SK-N-SH (cell line): ENCODE data around the gene DOCK4. TPM values are rescaled to one million over a fixed set of nuclear protein-coding genes. Genes with fewer than 3 reads are reported as not detected.

Source experiments
- CTCF ChIA-PET: fragments of 300-600, 350-600 bp; formaldehyde crosslinking; extraction: SDS; loops from one replicate; lab custom pipeline; 2021; lab: Yijun Ruan, JAX
- POLR2A ChIA-PET: fragments of 350-600 bp; sonication (Branson Sonifier 250); formaldehyde crosslinking; extraction: SDS; loops from one replicate; lab custom pipeline; 2020; ENCODE audit warnings: antibody characterized with exemption, inconsistent platforms; lab: Yijun Ruan, JAX
- DNase-seq: peaks from one replicate; pipeline ENCODE4 v3.0.0; 2012
- H2AFZ ChIP-seq: fragments of 200-600 bp; sonication (generic); 2 replicates; pipeline ENCODE4 v1.8.1; 2016; ENCODE audit warnings: antibody characterized with exemption, mild to moderate bottlenecking, low read depth
- H3F3A ChIP-seq: fragments of 200-600 bp; sonication (generic); replicated peaks from 2 replicates; pipeline ENCODE3; 2016; ENCODE audit warnings: antibody characterized with exemption, mild to moderate bottlenecking; ENCODE audit not compliant: insufficient read depth
- H3K27ac ChIP-seq, 2 experiments: fragments of 200-500 bp in 1 of 2; fragments of 200-600 bp in 1 of 2; sonication (Bioruptor generic) in 1 of 2; sonication (generic), shearing (Covaris generic) in 1 of 2; 2 replicates each; pipeline versions ENCODE4 v1.5.1 to v1.6.1; 2014 to 2016; ENCODE audit warnings: low read depth in 2 of 2, inconsistent platforms in 1 of 2, low read length in 1 of 2, mild to moderate bottlenecking in 1 of 2, mixed read lengths in 1 of 2
- H3K27me3 ChIP-seq: fragments of 200-600 bp; sonication (generic), shearing (Covaris generic); 2 replicates; pipeline ENCODE4 v1.6.1; 2016; ENCODE audit warnings: mixed run types; ENCODE audit not compliant: insufficient read depth
- H3K36me3 ChIP-seq, 2 experiments: fragments of 200-500 bp in 1 of 2; fragments of 200-600 bp in 1 of 2; sonication (Bioruptor generic) in 1 of 2; sonication (generic) in 1 of 2; replicated peaks in 1 of 2; 2 replicates each; pipeline versions ENCODE3 to v1.5.1; 2014 to 2016; ENCODE audit warnings: low read length in 1 of 2, mild to moderate bottlenecking in 1 of 2; ENCODE audit not compliant: insufficient read depth in 2 of 2, control insufficient read depth in 1 of 2
- H3K4me1 ChIP-seq, 2 experiments: fragments of 200-500 bp in 1 of 2; fragments of 200-600 bp in 1 of 2; sonication (Bioruptor generic) in 1 of 2; sonication (generic), shearing (Covaris generic) in 1 of 2; 2 replicates each; pipeline versions ENCODE4 v1.5.1 to v1.6.1; 2014 to 2016; ENCODE audit warnings: low read depth in 1 of 2, low read length in 1 of 2, mixed run types in 1 of 2; ENCODE audit not compliant: insufficient read depth in 2 of 2, control insufficient read depth in 1 of 2
- H3K4me2 ChIP-seq: fragments of 200-600 bp; sonication (generic), shearing (Covaris generic); 2 replicates; pipeline ENCODE4 v1.6.1; 2017; ENCODE audit warnings: mixed run types
- H3K4me3 ChIP-seq, 2 experiments: fragments of 200-500 bp in 1 of 2; fragments of 200-600 bp in 1 of 2; sonication (Bioruptor generic) in 1 of 2; sonication (generic), shearing (Covaris generic) in 1 of 2; 2 replicates each; pipeline versions ENCODE4 v1.5.1 to v1.8.1; 2014 to 2016; ENCODE audit warnings: low read depth in 2 of 2, inconsistent platforms in 1 of 2, low read length in 1 of 2, mild to moderate bottlenecking in 1 of 2, mixed read lengths in 1 of 2, moderate library complexity in 1 of 2
- H3K79me2 ChIP-seq: fragments of 200-600 bp; sonication (generic); 2 replicates; pipeline ENCODE4 v1.8.1; 2017; ENCODE audit warnings: mild to moderate bottlenecking; ENCODE audit not compliant: insufficient read depth
- H3K9ac ChIP-seq: fragments of 200-600 bp; sonication (generic); 2 replicates; pipeline ENCODE4 v1.6.1; 2017; ENCODE audit warnings: mixed run types
- H3K9me2 ChIP-seq: fragments of 200-600 bp; sonication (generic); 2 replicates; pipeline ENCODE4 v1.6.1; 2017; ENCODE audit warnings: mixed run types
- H3K9me3 ChIP-seq: fragments of 200-600 bp; sonication (generic); 2 replicates; pipeline ENCODE4 v1.6.1; 2017; ENCODE audit warnings: mixed run types, mild to moderate bottlenecking, moderate library complexity
- H4K20me1 ChIP-seq: fragments of 200-600 bp; sonication (generic); 2 replicates; pipeline ENCODE4 v1.6.1; 2017; ENCODE audit warnings: mild to moderate bottlenecking, mixed run types; ENCODE audit not compliant: insufficient read depth
- CHD2 ChIP-seq: fragments of 150-350 bp; IDR thresholded peaks from 2 replicates; pipeline ENCODE4 v1.6.1; 2018; ENCODE audit warnings: low read length; ENCODE audit not compliant: partially characterized antibody
- EP300 ChIP-seq, 2 experiments: IDR thresholded peaks; 2 replicates each; pipeline versions ENCODE4 v1.4.0 to v1.6.1; 2012; ENCODE audit warnings: borderline replicate concordance in 1 of 2, low read depth in 1 of 2, low read length in 1 of 2
- FOXM1 ChIP-seq: IDR thresholded peaks from 2 replicates; pipeline ENCODE4 v1.4.0; 2012; ENCODE audit warnings: low read depth, mild to moderate bottlenecking
- GATA2 ChIP-seq: sonication (generic); formaldehyde crosslinking; IDR thresholded peaks from 2 replicates; pipeline ENCODE4 v1.5.0; 2020; ENCODE audit warnings: mild to moderate bottlenecking, missing genetic modification reagents
- MEF2A ChIP-seq: IDR thresholded peaks from 2 replicates; pipeline ENCODE4 v1.4.0; 2012; ENCODE audit warnings: low read depth, borderline replicate concordance
- MXI1 ChIP-seq: IDR thresholded peaks from 2 replicates; pipeline ENCODE4 v1.6.1; 2012; ENCODE audit warnings: mild to moderate bottlenecking, low read depth, low read length, improper control_type of control experiment
- NRF1 ChIP-seq: IDR thresholded peaks from 2 replicates; pipeline ENCODE4 v1.6.1; 2012; ENCODE audit warnings: low read depth, mild to moderate bottlenecking, low read length
- POLR2AphosphoS5 ChIP-seq: IDR thresholded peaks from 2 replicates; pipeline ENCODE4 v1.6.1; 2012; ENCODE audit warnings: low read depth, low read length
- RAD21 ChIP-seq: IDR thresholded peaks from 2 replicates; pipeline ENCODE4 v1.6.1; 2012; ENCODE audit warnings: mild to moderate bottlenecking, low read length
- SMC3 ChIP-seq: IDR thresholded peaks from 2 replicates; pipeline ENCODE4 v1.6.1; 2012; ENCODE audit warnings: low read depth, low read length, improper control_type of control experiment
- YY1 ChIP-seq: IDR thresholded peaks from 2 replicates; pipeline ENCODE4 v1.4.0; 2012; ENCODE audit warnings: low read depth, mild to moderate bottlenecking
- ZBTB33 ChIP-seq: IDR thresholded peaks from 2 replicates; pipeline ENCODE4 v1.4.0; 2012; ENCODE audit warnings: low read depth, borderline replicate concordance
- WGBS: methylation state at CpG from one replicate; pipeline ENCODE4 v1.1.6; 2017; ENCODE audit warnings: low lambda C conversion rate; 5-methylcytosine and 5-hydroxymethylcytosine counted together
- polyA plus RNA-seq, 3 experiments: library from polyadenylated mRNA; depleted of rRNA; stranded (reverse); fragments of >200 nt; gene quantifications; 2 replicates each; pipeline ENCODE4 v1.2.3, GENCODE V29; 2012
- TF ChIP-seq, protein P1 (sequence below): IDR thresholded peaks from 2 replicates; pipeline ENCODE4 v1.6.1; 2012; ENCODE audit warnings: mild to moderate bottlenecking, low read depth, low read length, moderate library complexity
- TF ChIP-seq, protein P2 (sequence below): IDR thresholded peaks from 2 replicates; pipeline ENCODE4 v1.4.0; 2012; ENCODE audit warnings: low read depth
- TF ChIP-seq, protein P3 (sequence below): fragments of 150-350 bp; IDR thresholded peaks from 2 replicates; pipeline ENCODE4 v1.6.1; 2016; ENCODE audit warnings: mild to moderate bottlenecking, low read depth, low read length

Gene DOCK4
- polyA plus RNA-seq, 1 of the 3 experiments (the other 2 are of a cell fraction), result 8.5 TPM

GRCh38 chr7:111903797-111904196 is 302.4 kb downstream of the DOCK4 start (continued):
- TF ChIP-seq, protein P1, sequence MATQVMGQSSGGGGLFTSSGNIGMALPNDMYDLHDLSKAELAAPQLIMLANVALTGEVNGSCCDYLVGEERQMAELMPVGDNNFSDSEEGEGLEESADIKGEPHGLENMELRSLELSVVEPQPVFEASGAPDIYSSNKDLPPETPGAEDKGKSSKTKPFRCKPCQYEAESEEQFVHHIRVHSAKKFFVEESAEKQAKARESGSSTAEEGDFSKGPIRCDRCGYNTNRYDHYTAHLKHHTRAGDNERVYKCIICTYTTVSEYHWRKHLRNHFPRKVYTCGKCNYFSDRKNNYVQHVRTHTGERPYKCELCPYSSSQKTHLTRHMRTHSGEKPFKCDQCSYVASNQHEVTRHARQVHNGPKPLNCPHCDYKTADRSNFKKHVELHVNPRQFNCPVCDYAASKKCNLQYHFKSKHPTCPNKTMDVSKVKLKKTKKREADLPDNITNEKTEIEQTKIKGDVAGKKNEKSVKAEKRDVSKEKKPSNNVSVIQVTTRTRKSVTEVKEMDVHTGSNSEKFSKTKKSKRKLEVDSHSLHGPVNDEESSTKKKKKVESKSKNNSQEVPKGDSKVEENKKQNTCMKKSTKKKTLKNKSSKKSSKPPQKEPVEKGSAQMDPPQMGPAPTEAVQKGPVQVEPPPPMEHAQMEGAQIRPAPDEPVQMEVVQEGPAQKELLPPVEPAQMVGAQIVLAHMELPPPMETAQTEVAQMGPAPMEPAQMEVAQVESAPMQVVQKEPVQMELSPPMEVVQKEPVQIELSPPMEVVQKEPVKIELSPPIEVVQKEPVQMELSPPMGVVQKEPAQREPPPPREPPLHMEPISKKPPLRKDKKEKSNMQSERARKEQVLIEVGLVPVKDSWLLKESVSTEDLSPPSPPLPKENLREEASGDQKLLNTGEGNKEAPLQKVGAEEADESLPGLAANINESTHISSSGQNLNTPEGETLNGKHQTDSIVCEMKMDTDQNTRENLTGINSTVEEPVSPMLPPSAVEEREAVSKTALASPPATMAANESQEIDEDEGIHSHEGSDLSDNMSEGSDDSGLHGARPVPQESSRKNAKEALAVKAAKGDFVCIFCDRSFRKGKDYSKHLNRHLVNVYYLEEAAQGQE, result no peak

DNA sequence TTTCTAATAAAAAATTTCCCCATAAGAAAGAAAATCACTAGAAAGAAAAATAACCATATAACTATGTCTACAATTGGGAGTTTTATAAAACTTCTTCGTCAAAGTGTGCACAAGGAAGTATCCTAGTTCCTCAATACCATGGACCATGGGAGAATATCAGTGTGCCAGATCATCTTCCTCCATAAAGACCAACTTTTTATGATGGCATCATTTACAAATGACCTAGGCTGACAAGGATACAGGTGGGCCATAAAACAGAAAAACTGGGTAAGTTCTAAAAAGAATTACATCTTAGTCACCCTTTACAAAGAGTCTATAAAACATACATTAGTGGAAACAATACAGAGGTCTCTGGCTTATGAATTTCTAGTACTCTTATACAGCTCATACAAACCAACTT is 303.2 kb downstream of the DOCK4 start:
- no peak overlapping the region for H3K27ac ChIP-seq
- DNase-seq, result no peak
- TF ChIP-seq MXI1 (no peak), MEF2A (no peak), GATA2 (CRISPR knock-in tag) (no peak), EP300 (IDR thresholded peaks at IDR 0.05; ENCODE audit: borderline replicate concordance in 1 of 2, low read depth in 1 of 2, low read length in 1 of 2) (no peak), RAD21 (no peak), NRF1 (no peak), POLR2AphosphoS5 (no peak), SMC3 (no peak), ZBTB33 (no peak), CHD2 (no peak), YY1 (no peak), FOXM1 (no peak)
- TF ChIP-seq, protein P2, sequence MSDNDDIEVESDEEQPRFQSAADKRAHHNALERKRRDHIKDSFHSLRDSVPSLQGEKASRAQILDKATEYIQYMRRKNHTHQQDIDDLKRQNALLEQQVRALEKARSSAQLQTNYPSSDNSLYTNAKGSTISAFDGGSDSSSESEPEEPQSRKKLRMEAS, result no peak
- TF ChIP-seq, protein P3, sequence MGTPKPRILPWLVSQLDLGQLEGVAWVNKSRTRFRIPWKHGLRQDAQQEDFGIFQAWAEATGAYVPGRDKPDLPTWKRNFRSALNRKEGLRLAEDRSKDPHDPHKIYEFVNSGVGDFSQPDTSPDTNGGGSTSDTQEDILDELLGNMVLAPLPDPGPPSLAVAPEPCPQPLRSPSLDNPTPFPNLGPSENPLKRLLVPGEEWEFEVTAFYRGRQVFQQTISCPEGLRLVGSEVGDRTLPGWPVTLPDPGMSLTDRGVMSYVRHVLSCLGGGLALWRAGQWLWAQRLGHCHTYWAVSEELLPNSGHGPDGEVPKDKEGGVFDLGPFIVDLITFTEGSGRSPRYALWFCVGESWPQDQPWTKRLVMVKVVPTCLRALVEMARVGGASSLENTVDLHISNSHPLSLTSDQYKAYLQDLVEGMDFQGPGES, result no peak
- TF ChIP-seq, all 33 proteins: peak for 0
- 88% methylated on average over 1 of the region's 1 CpG for WGBS
- ChIA-PET CTCF (interaction anchor here (1.7 kb wide), 1 partner anchor 10 kb away, joined by 6 read pairs; no protein-coding TSS in a partner anchor), POLR2A (no interaction called here)
- Histone ChIP-seq H3K9me2 (no peaks in the 10 kb centered on the region), H3K9me3 (no peaks in the 10 kb centered on the region), H3K4me3 (no peak overlapping the region), H3F3A (no peaks in the 10 kb centered on the region), H3K36me3 (peaks cover 0 to 25% of the 10 kb centered on the region in 2 experiments), H3K79me2 (no peaks in the 10 kb centered on the region), H3K4me2 (no peak overlapping the region), H3K9ac (no peak overlapping the region), H4K20me1 (no peaks in the 10 kb centered on the region), H3K4me1 (no peaks in the 10 kb centered on the region), H2AFZ (no peak overlapping the region), H3K27me3 (no peaks in the 10 kb centered on the region)
